Prostate gland (tissue), 2 donors: ENCODE data around the gene HTR5A. TPM values are rescaled to one million over a fixed set of nuclear protein-coding genes. Genes with fewer than 3 reads are reported as not detected.

Experiments
- DNase-seq: peaks from one replicate; pipeline ENCODE4 v3.0.0-alpha.2; 2019; ENCODE audit warnings: low spot score
- H3K27ac ChIP-seq, 2 donors: fragments of 200-600 bp; sonication (generic); 2 replicates each; pipeline ENCODE4 v1.5.1; 2017 to 2019
- H3K27me3 ChIP-seq: fragments of 200-600 bp; sonication (generic); replicated peaks from 2 replicates; pipeline ENCODE4 v1.5.1; 2019; ENCODE audit not compliant: insufficient read depth
- H3K36me3 ChIP-seq, 2 donors: fragments of 200-600 bp; sonication (generic); 1 replicate in 1 of 2; 2 replicates in 1 of 2; pipeline versions ENCODE4 v1.5.1 to v1.8.1; 2017 to 2019
- H3K4me1 ChIP-seq: fragments of 200-600 bp; sonication (generic); replicated peaks from 2 replicates; pipeline ENCODE4 v1.5.1; 2019
- H3K4me3 ChIP-seq, 2 donors: fragments of 200-600 bp; sonication (generic); 2 replicates each; pipeline ENCODE4 v1.5.1; 2017 to 2019
- H3K9me3 ChIP-seq: fragments of 200-600 bp; sonication (generic); 2 replicates; pipeline ENCODE4 v1.5.1; 2017
- POLR2A ChIP-seq: fragments of 450-650 bp; IDR thresholded peaks from one replicate; pipeline ENCODE4 v1.6.1; 2016; ENCODE audit warnings: antibody characterized with exemption, mild to moderate bottlenecking
- POLR2AphosphoS5 ChIP-seq: sonication (generic); formaldehyde crosslinking; IDR thresholded peaks from one replicate; pipeline ENCODE4 v1.6.1; 2017; ENCODE audit warnings: antibody characterized with exemption
- WGBS: methylation state at CpG from one replicate; pipeline ENCODE4 v1.1.5; 2018; 5-methylcytosine and 5-hydroxymethylcytosine counted together
- intact Hi-C: fragments of 100-400 bp; cut with DNase I; formaldehyde crosslinking; loops from one replicate; pipeline ENCODE4 v1.14.2; 2022
- total RNA-seq, 2 donors: library from RNA; depleted of rRNA; stranded (reverse); fragments of >200 nt; gene quantifications; one replicate each; pipeline ENCODE4 v1.1.0, GENCODE V29; 2016
- TF ChIP-seq, protein P1 (sequence below), 4 experiments: fragments of 200-600 bp in 2 of 4; fragments of 450-650 bp in 2 of 4; sonication (generic) in 2 of 4; IDR thresholded peaks; 1 replicate in 3 of 4; 2 replicates in 1 of 4; pipeline ENCODE4 v1.5.1; 2016 to 2019; ENCODE audit warnings: antibody characterized with exemption in 4 of 4, mild to moderate bottlenecking in 2 of 4, moderate library complexity in 2 of 4

Gene HTR5A
- total RNA-seq, 2 donors from 2014 or later = not detected

DNA sequence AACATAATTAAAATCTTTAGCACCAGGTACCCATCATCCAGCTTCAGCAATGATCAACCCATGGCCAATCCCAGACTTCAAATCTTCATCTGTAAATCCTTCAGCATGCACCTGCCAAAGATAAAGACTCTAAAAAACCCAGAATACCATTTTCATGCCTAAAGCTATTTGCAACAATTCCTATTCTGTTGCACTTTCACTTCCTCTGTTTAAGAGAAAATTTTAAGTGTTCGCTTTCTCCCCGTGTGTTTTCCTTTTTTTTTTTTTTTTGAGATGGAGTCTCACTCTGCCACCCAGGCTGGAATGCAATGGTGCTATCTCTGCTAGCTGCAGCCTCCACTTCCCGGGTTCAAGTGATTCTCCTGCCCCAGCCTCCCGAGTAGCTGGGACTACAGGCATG, 31.8 kb upstream of the HTR5A start:
- no peak for DNase-seq
- WGBS = 86% methylated on average over 4 of the region's 4 CpGs
- H3K4me3 ChIP-seq = no peak overlapping the region

DNA sequence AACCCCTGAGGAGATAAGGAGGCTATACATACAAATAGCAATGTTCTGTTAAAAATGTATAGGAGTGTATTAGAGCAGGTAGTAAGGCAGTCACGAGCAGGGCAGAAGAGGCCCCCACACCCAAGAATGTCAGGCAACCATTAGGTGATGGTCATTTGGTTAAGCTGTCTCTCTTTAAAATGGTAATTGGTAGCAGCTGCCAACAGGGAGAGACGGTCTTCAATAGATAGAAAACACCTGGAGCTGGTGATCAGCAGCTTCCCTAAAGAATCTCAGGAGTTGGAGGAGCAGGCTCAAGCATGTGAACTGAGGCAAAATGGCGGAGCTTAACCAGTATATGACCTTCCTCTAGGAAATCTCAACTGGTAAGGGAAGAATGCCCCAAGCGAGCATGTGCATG, 26.4 kb upstream of the HTR5A start:
- intact Hi-C loops = no loop called here
- no peaks in the 10 kb centered on the region for H3K36me3 ChIP-seq
- no peaks in the 10 kb centered on the region for H3K27me3 ChIP-seq
- no peak for DNase-seq
- TF ChIP-seq, protein P1, sequence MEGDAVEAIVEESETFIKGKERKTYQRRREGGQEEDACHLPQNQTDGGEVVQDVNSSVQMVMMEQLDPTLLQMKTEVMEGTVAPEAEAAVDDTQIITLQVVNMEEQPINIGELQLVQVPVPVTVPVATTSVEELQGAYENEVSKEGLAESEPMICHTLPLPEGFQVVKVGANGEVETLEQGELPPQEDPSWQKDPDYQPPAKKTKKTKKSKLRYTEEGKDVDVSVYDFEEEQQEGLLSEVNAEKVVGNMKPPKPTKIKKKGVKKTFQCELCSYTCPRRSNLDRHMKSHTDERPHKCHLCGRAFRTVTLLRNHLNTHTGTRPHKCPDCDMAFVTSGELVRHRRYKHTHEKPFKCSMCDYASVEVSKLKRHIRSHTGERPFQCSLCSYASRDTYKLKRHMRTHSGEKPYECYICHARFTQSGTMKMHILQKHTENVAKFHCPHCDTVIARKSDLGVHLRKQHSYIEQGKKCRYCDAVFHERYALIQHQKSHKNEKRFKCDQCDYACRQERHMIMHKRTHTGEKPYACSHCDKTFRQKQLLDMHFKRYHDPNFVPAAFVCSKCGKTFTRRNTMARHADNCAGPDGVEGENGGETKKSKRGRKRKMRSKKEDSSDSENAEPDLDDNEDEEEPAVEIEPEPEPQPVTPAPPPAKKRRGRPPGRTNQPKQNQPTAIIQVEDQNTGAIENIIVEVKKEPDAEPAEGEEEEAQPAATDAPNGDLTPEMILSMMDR (IDR thresholded peaks at IDR 0.05) = no peak
- TF ChIP-seq POLR2A (no peak), POLR2AphosphoS5 (no peak)
- H3K4me1 ChIP-seq = no peaks in the 10 kb centered on the region
- no peak overlapping the region for H3K4me3 ChIP-seq
- H3K9me3 ChIP-seq = no peaks in the 10 kb centered on the region
- WGBS = 44% methylated on average over 4 of the region's 4 CpGs
- no peak overlapping the region for H3K27ac ChIP-seq

More for the DNA sequence above, 31.8 kb upstream of the HTR5A start:
- intact Hi-C loops = no loop called here
- Histone ChIP-seq H3K9me3 (no peaks in the 10 kb centered on the region), H3K27ac (no peak overlapping the region), H3K27me3 (no peaks in the 10 kb centered on the region), H3K4me1 (no peaks in the 10 kb centered on the region), H3K36me3 (no peaks in the 10 kb centered on the region)
- TF ChIP-seq, protein P1 (IDR thresholded peaks at IDR 0.05) = no peak

DNA sequence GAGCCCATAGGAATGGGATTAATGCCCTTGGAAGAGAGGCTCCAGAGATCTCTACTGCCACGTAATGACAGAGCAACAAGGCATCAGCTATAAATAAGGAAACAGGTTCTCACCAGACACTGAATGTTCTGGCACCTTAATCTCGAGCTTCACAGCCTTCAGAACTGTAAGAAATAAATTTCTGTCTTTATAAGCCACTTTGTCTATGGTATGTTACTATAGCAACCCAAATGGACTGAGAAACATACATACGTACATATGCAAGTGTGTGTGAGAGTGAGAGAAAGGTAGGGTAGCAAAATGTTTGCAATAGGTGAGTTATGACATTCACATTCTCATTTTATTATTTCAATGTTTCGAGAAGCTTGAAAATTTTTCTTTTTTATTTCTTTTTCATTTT, 22.1 kb upstream of the HTR5A start:
- DNase-seq = no peak
- TF ChIP-seq, protein P1 (IDR thresholded peaks at IDR 0.05) = no peak
- TF ChIP-seq POLR2AphosphoS5 (no peak), POLR2A (no peak)
- no peaks in the 10 kb centered on the region for H3K4me1 ChIP-seq
- intact Hi-C loops = no loop called here
- WGBS = 59% methylated on average over 4 of the region's 4 CpGs
- H3K36me3 ChIP-seq = no peaks in the 10 kb centered on the region
- no peaks in the 10 kb centered on the region for H3K27me3 ChIP-seq
- H3K27ac ChIP-seq = no peak overlapping the region
- H3K9me3 ChIP-seq = no peaks in the 10 kb centered on the region
- H3K4me3 ChIP-seq = no peak overlapping the region

- no peaks in the 10 kb centered on the region for H3K27me3 ChIP-seq
- TF ChIP-seq, protein P1 (IDR thresholded peaks at IDR 0.05) = no peak
- TF ChIP-seq POLR2A = no peak
- no peak for TF ChIP-seq POLR2AphosphoS5
- no peaks in the 10 kb centered on the region for H3K9me3 ChIP-seq
- H3K27ac ChIP-seq = no peak overlapping the region
- intact Hi-C loops = no loop called here
- WGBS = 97% methylated on average over 4 of the region's 4 CpGs
- no peak overlapping the region for H3K4me3 ChIP-seq
- H3K4me1 ChIP-seq = no peaks in the 10 kb centered on the region
- DNase-seq = no peak
- no peaks in the 10 kb centered on the region for H3K36me3 ChIP-seq
Observed at GRCh38 chr7:155051355-155051754, 18.8 kb upstream of the HTR5A start.

GRCh38 chr7:155053002-155053401, 17.1 kb upstream of the HTR5A start:
- no peak for DNase-seq
- Histone ChIP-seq H3K27me3 (no peaks in the 10 kb centered on the region), H3K4me3 (no peak overlapping the region), H3K27ac (no peak overlapping the region), H3K4me1 (no peaks in the 10 kb centered on the region), H3K9me3 (no peaks in the 10 kb centered on the region), H3K36me3 (no peaks in the 10 kb centered on the region)
- TF ChIP-seq, protein P1 (IDR thresholded peaks at IDR 0.05) = no peak
- TF ChIP-seq POLR2AphosphoS5 = no peak
- no peak for TF ChIP-seq POLR2A
- intact Hi-C loops = no loop called here
- WGBS = 77% methylated on average over 12 of the region's 12 CpGs
